Smooth muscle cell of the coronary artery (primary cell): ENCODE data around the gene CXCR1. TPM values are rescaled to one million over a fixed set of nuclear protein-coding genes. Genes with fewer than 3 reads are reported as not detected.

Source experiments
- total RNA-seq: library from RNA; depleted of rRNA; stranded (reverse); fragments of >200 nt; gene quantifications from 2 replicates; pipeline ENCODE4 v1.2.3, GENCODE V29; 2014; ENCODE audit warnings: low replicate concordance

Gene CXCR1
- not detected in 2 replicates for total RNA-seq

GRCh38 chr2:218166791-218167190 lies at the start of gene CXCR1:
CXCR1 (minus strand) TSS chr2:218166962; CDS start chr2:218165211, 1,751 bp downstream.

GRCh38 chr2:218125626-218126080 lies 41.1 kb downstream of the CXCR1 start, which contains the start of gene CXCR2:
CXCR2 (plus strand) TSS chr2:218126028; CDS start chr2:218134802, 8,774 bp downstream.

Other genes starting within 250 kb of the CXCR1 start
- 64.1 and 103 TPM in 2 replicates for gene TNS1, start 164.0 kb downstream of the CXCR1 start, total RNA-seq
- gene RUFY4, start 97.7 kb downstream of the CXCR1 start, total RNA-seq = 0.08 TPM in 1 of 2 replicates, not detected in the other
- not detected in 2 replicates for gene CXCR2, start 40.9 kb downstream of the CXCR1 start, total RNA-seq
- gene ARPC2, start 50.2 kb upstream of the CXCR1 start, total RNA-seq = 221 and 388 TPM in 2 replicates
- not detected in 2 replicates for gene GPBAR1, start 94.1 kb upstream of the CXCR1 start, total RNA-seq
- 117 and 137 TPM in 2 replicates for gene AAMP, start 103.2 kb upstream of the CXCR1 start, total RNA-seq
- 11.7 and 20.6 TPM in 2 replicates for gene PNKD, start 103.6 kb upstream of the CXCR1 start, total RNA-seq
- gene TMBIM1, start 125.5 kb upstream of the CXCR1 start, total RNA-seq = 175 and 311 TPM in 2 replicates
- not detected in 2 replicates for gene CATIP, start 189.9 kb upstream of the CXCR1 start, total RNA-seq
- 0.12 and 0.15 TPM in 2 replicates for gene SLC11A1, start 215.3 kb upstream of the CXCR1 start, total RNA-seq
- gene CTDSP1, start 232.9 kb upstream of the CXCR1 start, total RNA-seq = 36.2 TPM in 2 replicates